ENCODE measurements around the gene CCNL1. TPM values are rescaled to one million over a fixed set of nuclear protein-coding genes. Genes with fewer than 3 reads are reported as not detected.

Gene CCNL1
- total RNA-seq, 5 donors from 2014 or later (not counting 1 experiment from before 2014, with no cell fraction given): 271 to 1,140 (median 276) TPM

DNA sequence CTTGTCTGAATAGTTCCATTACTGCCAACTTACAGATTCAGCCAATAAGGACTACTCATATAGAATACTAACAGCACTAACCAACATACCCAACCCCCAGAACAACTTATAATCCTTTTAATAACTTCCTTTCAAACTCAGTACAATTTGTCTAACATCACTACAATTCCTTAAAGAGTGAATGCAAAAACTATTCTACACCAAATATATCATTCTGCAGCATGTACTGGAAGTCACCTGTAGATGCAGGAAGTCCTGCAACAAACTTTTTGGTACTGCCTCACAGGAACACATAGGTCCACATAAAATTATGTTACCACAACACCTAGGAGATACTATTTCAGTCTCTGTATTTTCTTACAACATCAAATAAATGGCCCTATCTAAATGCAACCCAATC lies 2.1 kb downstream of the CCNL1 start:
- ATAC-seq (replicated peaks in 1 of 4): no peak

DNA sequence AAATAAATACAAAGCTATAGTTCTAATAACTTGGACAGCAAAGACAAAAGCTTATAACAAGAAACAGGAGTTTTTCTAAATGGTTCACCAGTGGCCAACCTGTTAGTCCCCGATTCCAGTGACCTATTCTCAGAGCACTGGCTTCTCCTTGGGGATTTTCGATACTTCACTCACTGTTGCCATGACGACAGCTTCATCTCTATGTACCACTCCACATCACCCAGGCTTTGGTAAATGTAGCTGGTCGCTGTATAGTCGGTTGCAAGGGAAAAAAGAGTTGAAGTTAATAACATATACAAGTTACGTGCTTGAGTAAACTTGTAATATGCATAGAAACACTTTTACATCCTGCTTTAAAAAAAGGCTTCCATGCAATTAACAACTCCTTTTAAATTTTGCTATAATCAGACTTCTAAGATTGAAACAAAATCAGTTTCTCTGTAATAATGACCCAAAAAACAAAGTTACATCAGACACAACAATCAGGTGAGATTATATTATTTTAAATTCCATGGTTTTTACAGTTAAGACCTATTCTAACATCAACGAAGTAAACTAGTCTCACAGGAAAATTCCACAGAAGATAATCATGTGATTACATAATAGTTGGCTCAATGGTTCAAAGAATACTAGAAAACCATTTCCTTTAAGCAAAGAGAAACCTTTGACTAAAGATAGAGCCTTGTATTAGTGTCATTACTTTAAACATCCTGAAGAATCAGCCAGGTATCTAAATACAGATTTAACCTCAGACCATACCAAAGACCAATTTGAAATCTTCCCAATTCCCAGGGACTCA lies 2.9 kb downstream of the CCNL1 start:
- Mint-ChIP-seq H3K9me3 (no peaks in the 10 kb centered on the region), H3K27me3 (no peaks in the 10 kb centered on the region), H3K36me3 (peaks cover 56% of the 10 kb centered on the region), H3K4me3 (peak overlapping the region; percentile 87 to 99 (median 93)), H3K4me1 (peaks cover 71 to 73% (median 72%) of the 10 kb centered on the region in 3 donors), H3K27ac (peak overlapping the region; percentile 13 to 100)
- Histone ChIP-seq H3K4me1 (ENCODE audit: control insufficient read depth in 1 of 2, extremely low read depth in 1 of 2, insufficient read depth in 2 of 2, low read length in 2 of 2) (peaks cover 22 to 58% of the 10 kb centered on the region in 2 experiments), H3K27ac (ENCODE audit: low read length) (peak overlapping the region; percentile 98), H3K9me3 (no peaks in the 10 kb centered on the region), H3K36me3 (ENCODE audit: control insufficient read depth in 2 of 2, extremely low read depth in 1 of 2, insufficient read depth in 1 of 2, low read length in 1 of 2) (peaks cover 8 to 69% of the 10 kb centered on the region in 2 donors), H3K27me3 (replicated peaks in 1 of 2; ENCODE audit: control insufficient read depth in 2 of 2, extremely low read depth in 1 of 2, insufficient read depth in 2 of 2, low read length in 1 of 2) (no peaks in the 10 kb centered on the region), H3K4me3 (ENCODE audit: control insufficient read depth in 1 of 2, extremely low read depth in 1 of 2, low read length in 1 of 2) (peak overlapping the region in 1 of 2 donors; percentile 14)
- ChIA-PET CTCF (interaction anchor here (0.8 to 1.8 kb wide), 5 partner anchors 9 to 614 kb away, joined by 3 to 7 read pairs (median 4); no protein-coding TSS in a partner anchor), POLR2A (interaction anchor here (0.9 to 3.3 kb wide), 8 partner anchors 8 to 602 kb away, joined by 3 to 37 read pairs (median 6); partner anchors contain the start of gene SSR3 (in 2 of the 2))
- WGBS (ENCODE audit: insufficient coverage): 22% methylated on average over 1 of the region's 7 CpGs
- ATAC-seq (replicated peaks in 1 of 4) (no peak), DNase-seq (peak in 1 of 35 experiments; percentile 53)

More for the DNA sequence above, 2.1 kb downstream of the CCNL1 start:
- peaks cover 69 to 73% (median 73%) of the 10 kb centered on the region in 3 donors for H3K4me1 Mint-ChIP-seq
- H3K27me3 ChIP-seq (replicated peaks in 1 of 2; ENCODE audit: control insufficient read depth in 2 of 2, extremely low read depth in 1 of 2, insufficient read depth in 2 of 2, low read length in 1 of 2): no peaks in the 10 kb centered on the region
- no peaks in the 10 kb centered on the region for H3K9me3 Mint-ChIP-seq
- peaks cover 54% of the 10 kb centered on the region for H3K36me3 Mint-ChIP-seq
- peaks cover 22 to 58% of the 10 kb centered on the region in 2 experiments for H3K4me1 ChIP-seq (ENCODE audit: control insufficient read depth in 1 of 2, extremely low read depth in 1 of 2, insufficient read depth in 2 of 2, low read length in 2 of 2)
- no peaks in the 10 kb centered on the region for H3K9me3 ChIP-seq
- H3K27ac Mint-ChIP-seq: peak overlapping the region; percentile 99 to 100
- ChIA-PET CTCF (no interaction called here), POLR2A (no interaction called here)
- peak overlapping the region; percentile 87 to 99 (median 93) for H3K4me3 Mint-ChIP-seq
- no peak for DNase-seq
- peaks cover 8 to 61% of the 10 kb centered on the region in 2 donors for H3K36me3 ChIP-seq (ENCODE audit: control insufficient read depth in 2 of 2, extremely low read depth in 1 of 2, insufficient read depth in 1 of 2, low read length in 1 of 2)
- peak overlapping the region in 1 of 2 donors; percentile 99 for H3K4me3 ChIP-seq (ENCODE audit: control insufficient read depth in 1 of 2, extremely low read depth in 1 of 2, low read length in 1 of 2)
- peak overlapping the region; percentile 98 for H3K27ac ChIP-seq (ENCODE audit: low read length)
- no peaks in the 10 kb centered on the region for H3K27me3 Mint-ChIP-seq

DNA sequence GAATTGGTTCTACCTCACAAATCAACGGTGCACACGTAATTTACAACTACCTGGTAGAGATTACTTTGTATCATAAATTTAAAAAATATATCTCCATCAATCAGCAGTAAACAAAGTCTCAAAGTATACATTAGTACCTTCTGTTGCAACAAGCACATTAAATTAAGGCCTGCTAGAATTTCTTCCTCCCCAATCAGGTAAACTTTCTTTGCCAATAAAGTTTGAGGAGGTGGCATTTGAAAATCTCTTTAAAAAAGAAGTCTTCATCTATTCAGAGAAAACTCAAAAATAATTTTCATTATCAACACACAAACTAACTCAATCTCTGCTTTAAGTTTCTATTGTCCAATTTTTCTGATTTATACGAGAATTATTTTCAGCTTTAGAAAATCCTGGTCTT lies 4.4 kb downstream of the CCNL1 start:
- peak overlapping the region; percentile 98 for H3K27ac ChIP-seq (ENCODE audit: low read length)

DNA sequence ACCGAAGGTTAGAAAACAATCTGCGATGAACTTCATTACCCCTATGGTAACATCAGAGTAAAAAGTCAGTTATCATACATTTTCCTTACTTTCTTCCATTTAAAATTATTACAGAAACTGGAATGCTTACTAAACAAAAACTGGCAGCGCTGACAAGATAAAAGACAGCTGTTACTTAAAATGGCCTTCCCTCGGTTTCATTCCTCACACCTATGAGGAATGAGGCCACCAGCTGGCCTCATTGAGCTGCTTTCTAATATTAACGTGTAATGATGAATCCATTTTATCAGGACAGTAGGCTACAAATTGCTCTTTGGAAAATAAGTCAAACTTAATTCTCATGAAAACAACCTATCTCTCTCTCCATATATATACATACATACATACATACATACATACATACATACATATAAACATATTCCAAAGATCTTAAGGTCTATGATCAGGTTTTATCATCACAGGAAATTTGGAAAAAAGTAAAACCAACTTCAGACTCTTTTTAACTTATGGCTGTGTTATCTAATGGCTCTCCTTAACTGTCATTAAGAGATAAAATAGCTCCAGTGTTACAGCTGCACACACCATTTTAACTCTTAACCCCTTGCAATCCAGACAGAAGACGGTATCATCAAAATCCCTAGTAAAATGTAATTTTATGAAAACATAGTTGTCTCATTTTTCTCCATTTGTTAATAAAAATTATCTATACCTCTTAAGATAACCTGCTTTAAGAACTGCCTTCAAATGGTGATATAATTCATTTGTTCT lies 5.2 kb downstream of the CCNL1 start:
- H3K27ac ChIP-seq (ENCODE audit: low read length): peak overlapping the region; percentile 98
- no peak overlapping the region for H3K4me3 ChIP-seq (ENCODE audit: control insufficient read depth in 1 of 2, extremely low read depth in 1 of 2, low read length in 1 of 2)
- ATAC-seq (replicated peaks in 1 of 4) (no peak), DNase-seq (no peak)
- Mint-ChIP-seq H3K4me3 (peak overlapping the region; percentile 75 to 93 (median 79)), H3K4me1 (peaks cover 67 to 74% (median 73%) of the 10 kb centered on the region in 3 donors), H3K9me3 (no peaks in the 10 kb centered on the region), H3K27me3 (no peaks in the 10 kb centered on the region), H3K27ac (peak overlapping the region; percentile 54 to 83), H3K36me3 (peaks cover 71% of the 10 kb centered on the region)
- H3K4me1 ChIP-seq (ENCODE audit: control insufficient read depth in 1 of 2, extremely low read depth in 1 of 2, insufficient read depth in 2 of 2, low read length in 2 of 2): peaks cover 7 to 52% of the 10 kb centered on the region in 2 experiments
- H3K27me3 ChIP-seq (replicated peaks in 1 of 2; ENCODE audit: control insufficient read depth in 2 of 2, extremely low read depth in 1 of 2, insufficient read depth in 2 of 2, low read length in 1 of 2): no peaks in the 10 kb centered on the region
- no peaks in the 10 kb centered on the region for H3K9me3 ChIP-seq
- 100% methylated on average over 2 of the region's 6 CpGs for WGBS (ENCODE audit: insufficient coverage)
- ChIA-PET CTCF (interaction anchor here in 1 of 2 donors (0.6 to 1.8 kb wide), 5 partner anchors 16 to 549 kb away, joined by 3 to 7 read pairs (median 3); no protein-coding TSS in a partner anchor), POLR2A (interaction anchor here (0.6 to 3.3 kb wide), 9 partner anchors 8 to 1647 kb away, joined by 3 to 37 read pairs (median 5); partner anchors contain the start of gene MFSD1 (in 1 of the 2))
- peaks cover 13 to 91% of the 10 kb centered on the region in 2 donors for H3K36me3 ChIP-seq (ENCODE audit: control insufficient read depth in 2 of 2, extremely low read depth in 1 of 2, insufficient read depth in 1 of 2, low read length in 1 of 2)

More for the DNA sequence above, 4.4 kb downstream of the CCNL1 start:
- H3K4me3 ChIP-seq (ENCODE audit: control insufficient read depth in 1 of 2, extremely low read depth in 1 of 2, low read length in 1 of 2): no peak overlapping the region
- ChIA-PET CTCF (interaction anchor here in 1 of 2 donors (1.2 to 1.8 kb wide), 3 partner anchors 17 to 473 kb away, joined by 3 to 7 read pairs (median 6); no protein-coding TSS in a partner anchor), POLR2A (interaction anchor here (0.6 to 3.3 kb wide), 11 partner anchors 8 to 1646 kb away, joined by 3 to 37 read pairs (median 5); partner anchors contain the start of genes SSR3 (in 2 of the 2) and MFSD1 (in 1 of the 2))
- Mint-ChIP-seq H3K4me1 (peaks cover 68 to 74% (median 71%) of the 10 kb centered on the region in 3 donors), H3K27me3 (no peaks in the 10 kb centered on the region), H3K4me3 (peak overlapping the region; percentile 75 to 99 (median 93)), H3K9me3 (no peaks in the 10 kb centered on the region), H3K27ac (peak overlapping the region; percentile 43 to 52), H3K36me3 (peaks cover 68% of the 10 kb centered on the region)
- DNase-seq: no peak
- H3K27me3 ChIP-seq (replicated peaks in 1 of 2; ENCODE audit: control insufficient read depth in 2 of 2, extremely low read depth in 1 of 2, insufficient read depth in 2 of 2, low read length in 1 of 2): no peaks in the 10 kb centered on the region
- WGBS (ENCODE audit: insufficient coverage): no CpG with 5 or more reads among the region's 3 CpGs
- peaks cover 13 to 83% of the 10 kb centered on the region in 2 donors for H3K36me3 ChIP-seq (ENCODE audit: control insufficient read depth in 2 of 2, extremely low read depth in 1 of 2, insufficient read depth in 1 of 2, low read length in 1 of 2)
- peaks cover 11 to 52% of the 10 kb centered on the region in 2 experiments for H3K4me1 ChIP-seq (ENCODE audit: control insufficient read depth in 1 of 2, extremely low read depth in 1 of 2, insufficient read depth in 2 of 2, low read length in 2 of 2)
- no peaks in the 10 kb centered on the region for H3K9me3 ChIP-seq
- ATAC-seq (replicated peaks in 1 of 4): no peak

DNA sequence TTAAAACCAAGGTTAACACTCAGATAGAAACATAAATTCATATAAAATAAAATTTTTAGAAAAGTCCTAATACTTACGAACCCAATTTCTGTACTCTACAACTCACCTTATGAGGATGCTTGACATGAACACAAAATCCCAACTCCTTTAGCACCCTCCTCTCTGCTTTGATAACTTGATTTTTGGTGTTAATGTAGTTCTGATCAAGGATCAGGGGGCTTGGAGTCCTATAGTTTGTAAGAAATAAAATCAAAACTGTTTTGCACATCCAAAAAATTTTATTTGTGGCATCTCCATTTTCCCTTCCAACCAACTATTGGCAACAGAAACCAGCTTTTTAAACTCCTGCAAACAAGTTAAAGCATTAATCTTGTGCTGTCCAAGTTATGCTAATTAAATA lies 7.0 kb downstream of the CCNL1 start:
- Histone ChIP-seq H3K27ac (ENCODE audit: low read length) (peak overlapping the region; percentile 27), H3K4me3 (ENCODE audit: control insufficient read depth in 1 of 2, extremely low read depth in 1 of 2, low read length in 1 of 2) (no peak overlapping the region), H3K36me3 (ENCODE audit: control insufficient read depth in 2 of 2, extremely low read depth in 1 of 2, insufficient read depth in 1 of 2, low read length in 1 of 2) (peaks cover 19 to 98% of the 10 kb centered on the region in 2 donors), H3K27me3 (replicated peaks in 1 of 2; ENCODE audit: control insufficient read depth in 2 of 2, extremely low read depth in 1 of 2, insufficient read depth in 2 of 2, low read length in 1 of 2) (no peaks in the 10 kb centered on the region), H3K4me1 (ENCODE audit: control insufficient read depth in 1 of 2, extremely low read depth in 1 of 2, insufficient read depth in 2 of 2, low read length in 2 of 2) (peaks cover 11 to 40% of the 10 kb centered on the region in 2 experiments), H3K9me3 (no peaks in the 10 kb centered on the region)
- ChIA-PET POLR2A (interaction anchor here in 1 of 2 donors (0.9 to 1.1 kb wide), 3 partner anchors 8 to 61 kb away, joined by 3 to 4 read pairs (median 3); no protein-coding TSS in a partner anchor), CTCF (interaction anchor here (0.9 to 1.0 kb wide), 2 partner anchors 16 to 598 kb away, joined by 3 read pairs; no protein-coding TSS in a partner anchor)
- Mint-ChIP-seq H3K9me3 (no peaks in the 10 kb centered on the region), H3K27me3 (no peaks in the 10 kb centered on the region), H3K36me3 (peaks cover 75% of the 10 kb centered on the region), H3K4me3 (no peak overlapping the region), H3K27ac (no peak overlapping the region), H3K4me1 (peaks cover 66 to 77% (median 72%) of the 10 kb centered on the region in 3 donors)
- ATAC-seq (replicated peaks in 1 of 4): no peak
- no CpG with 5 or more reads among the region's 1 CpG for WGBS (ENCODE audit: insufficient coverage)
- DNase-seq: no peak
